Right lobe of liver (tissue), 4 donors: ENCODE measurements around the gene USP12.

Experiments
- POLR2A ChIP-seq: fragments of 450-650 bp; IDR thresholded peaks from one replicate; pipeline ENCODE4 v1.6.1; 2017; ENCODE audit warnings: antibody characterized with exemption, mild to moderate bottlenecking
- TF ChIP-seq, protein P1 (sequence below), 4 donors: fragments of 200-600 bp in 3 of 4; fragments of 450-650 bp in 1 of 4; IDR thresholded peaks; one replicate each; pipeline versions ENCODE4 v1.5.1 to v1.8.0; 2016 to 2022; ENCODE audit warnings: antibody characterized with exemption in 4 of 4, mild to moderate bottlenecking in 2 of 4
- donor health status: DM: no; HTN: no; CAD: no.
- donor health status: DM: no; HTN: no; CAD: no.
- donor health status: DM: no; HTN: yes; CAD: no.

DNA sequence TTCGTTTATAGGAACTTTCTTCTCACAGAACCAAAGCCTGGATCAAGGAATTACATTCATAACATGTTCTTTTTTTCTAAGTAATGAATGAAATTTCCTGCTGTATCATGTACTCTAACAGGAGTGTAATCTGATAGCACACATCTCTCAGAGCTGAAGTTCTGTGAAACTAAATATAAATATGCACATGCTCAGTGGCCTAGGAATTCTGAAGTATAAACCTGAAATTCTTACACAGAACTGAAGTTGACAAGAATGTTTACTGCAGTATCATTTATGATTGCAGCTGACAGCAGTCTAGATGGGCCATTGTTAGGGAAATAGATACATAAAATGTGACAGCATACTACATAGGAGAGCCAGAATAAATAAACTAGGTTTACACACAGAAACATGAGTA is 54.5 kb downstream of the USP12 start:
- TF ChIP-seq, protein P1, sequence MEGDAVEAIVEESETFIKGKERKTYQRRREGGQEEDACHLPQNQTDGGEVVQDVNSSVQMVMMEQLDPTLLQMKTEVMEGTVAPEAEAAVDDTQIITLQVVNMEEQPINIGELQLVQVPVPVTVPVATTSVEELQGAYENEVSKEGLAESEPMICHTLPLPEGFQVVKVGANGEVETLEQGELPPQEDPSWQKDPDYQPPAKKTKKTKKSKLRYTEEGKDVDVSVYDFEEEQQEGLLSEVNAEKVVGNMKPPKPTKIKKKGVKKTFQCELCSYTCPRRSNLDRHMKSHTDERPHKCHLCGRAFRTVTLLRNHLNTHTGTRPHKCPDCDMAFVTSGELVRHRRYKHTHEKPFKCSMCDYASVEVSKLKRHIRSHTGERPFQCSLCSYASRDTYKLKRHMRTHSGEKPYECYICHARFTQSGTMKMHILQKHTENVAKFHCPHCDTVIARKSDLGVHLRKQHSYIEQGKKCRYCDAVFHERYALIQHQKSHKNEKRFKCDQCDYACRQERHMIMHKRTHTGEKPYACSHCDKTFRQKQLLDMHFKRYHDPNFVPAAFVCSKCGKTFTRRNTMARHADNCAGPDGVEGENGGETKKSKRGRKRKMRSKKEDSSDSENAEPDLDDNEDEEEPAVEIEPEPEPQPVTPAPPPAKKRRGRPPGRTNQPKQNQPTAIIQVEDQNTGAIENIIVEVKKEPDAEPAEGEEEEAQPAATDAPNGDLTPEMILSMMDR (IDR thresholded peaks at IDR 0.05) = no peak
- TF ChIP-seq POLR2A = no peak
